Activated T-cell treated with anti-CD3 and anti-CD28 coated beads, Interleukin-2, amount 50 U/mL, for 72 hours (primary cell): ENCODE results near the gene TBCD. TPM values are rescaled to one million over a fixed set of nuclear protein-coding genes. Genes with fewer than 3 reads are reported as not detected.
A peak's percentile ranks its signal among the peaks of the same experiment; 100 is the strongest.
"Not testable (repeated sequence)": the region's sequence is repeated elsewhere in the genome, so short reads cannot be mapped to it uniquely, and the experiment has no call there.

ENCODE experiments used
- ATAC-seq, 2 donors: fragments of 150-1000 bp; cut with Tn5 transposase; replicated peaks in 1 of 2; 2 replicates each; pipeline ENCODE4 v1.10.0; 2021; ENCODE audit warnings: moderate library complexity in 2 of 2, mild to moderate bottlenecking in 1 of 2
- DNase-seq, 2 donors: peaks; one replicate each; pipeline ENCODE4 v3.0.0; 2021 to 2022; ENCODE audit warnings: mixed read lengths in 1 of 2
- H3K27ac Mint-ChIP-seq: one replicate; pipeline ENCODE4 v1.8.0; 2022; ENCODE audit warnings: mild to moderate bottlenecking, moderate library complexity, mixed read lengths
- H3K27me3 Mint-ChIP-seq: one replicate; pipeline ENCODE4 v1.8.0; 2022; ENCODE audit warnings: low read depth, mixed read lengths
- H3K36me3 Mint-ChIP-seq, 2 donors: one replicate each; pipeline ENCODE4 v1.8.0; 2022; ENCODE audit warnings: mixed read lengths in 2 of 2, mild to moderate bottlenecking in 1 of 2; ENCODE audit not compliant: insufficient read depth in 2 of 2
- H3K4me1 Mint-ChIP-seq: one replicate; pipeline ENCODE4 v1.8.0; 2022; ENCODE audit warnings: low read depth, mixed read lengths
- H3K4me3 Mint-ChIP-seq, 2 donors: one replicate each; pipeline ENCODE4 v1.8.0; 2022; ENCODE audit warnings: mild to moderate bottlenecking in 2 of 2, mixed read lengths in 2 of 2, moderate library complexity in 2 of 2
- H3K9me3 Mint-ChIP-seq, 2 donors: one replicate each; pipeline ENCODE4 v1.8.0; 2022; ENCODE audit warnings: mixed read lengths in 2 of 2
- total RNA-seq, 2 donors: library from RNA; stranded (reverse); gene quantifications; one replicate each; pipeline ENCODE4 v1.2.3, GENCODE V29; 2022

TBCD gene
- total RNA-seq, 2 donors from 2014 or later, result 112 to 134 TPM

- no peak overlapping the region for H3K4me3 Mint-ChIP-seq
- DNase-seq (peak; percentile 83 to 90), ATAC-seq (peak; percentile 99 to 100)
- H3K27ac Mint-ChIP-seq, result no peak overlapping the region
- no peaks in the 10 kb centered on the region for H3K9me3 Mint-ChIP-seq
- no peaks in the 10 kb centered on the region for H3K27me3 Mint-ChIP-seq
- no peaks in the 10 kb centered on the region for H3K4me1 Mint-ChIP-seq
- peaks cover 1 to 3% of the 10 kb centered on the region in 2 donors for H3K36me3 Mint-ChIP-seq
These were observed 30.0 kb downstream of the TBCD start for GRCh38 chr17:82781894-82782274.

GRCh38 chr17:82782657-82783207, 30.9 kb downstream of the TBCD start:
- DNase-seq (no peak), ATAC-seq (no peak)
- Mint-ChIP-seq H3K27me3 (no peaks in the 10 kb centered on the region), H3K4me1 (no peaks in the 10 kb centered on the region), H3K27ac (no peak overlapping the region), H3K9me3 (no peaks in the 10 kb centered on the region), H3K4me3 (no peak overlapping the region), H3K36me3 (peaks cover 1 to 3% of the 10 kb centered on the region in 2 donors)

- H3K4me3 Mint-ChIP-seq, result no peak overlapping the region
- no peaks in the 10 kb centered on the region for H3K27me3 Mint-ChIP-seq
- H3K36me3 Mint-ChIP-seq, result peaks cover 3% of the 10 kb centered on the region in 2 donors
- H3K4me1 Mint-ChIP-seq, result no peaks in the 10 kb centered on the region
- no peaks in the 10 kb centered on the region for H3K9me3 Mint-ChIP-seq
- ATAC-seq (no peak), DNase-seq (no peak)
- no peak overlapping the region for H3K27ac Mint-ChIP-seq
These were observed 31.6 kb downstream of the TBCD start for GRCh38 chr17:82783498-82783897.

- not testable (repeated sequence) for H3K4me1 Mint-ChIP-seq, H3K36me3 Mint-ChIP-seq, H3K9me3 Mint-ChIP-seq, ATAC-seq, DNase-seq, H3K27ac Mint-ChIP-seq, H3K27me3 Mint-ChIP-seq, H3K4me3 Mint-ChIP-seq
These were observed 33.7 kb downstream of the TBCD start for GRCh38 chr17:82785581-82785980.

- no peak overlapping the region for H3K4me3 Mint-ChIP-seq
- DNase-seq, result no peak
- no peaks in the 10 kb centered on the region for H3K4me1 Mint-ChIP-seq
- no peak for ATAC-seq
- no peaks in the 10 kb centered on the region for H3K9me3 Mint-ChIP-seq
- no peaks in the 10 kb centered on the region for H3K27me3 Mint-ChIP-seq
- H3K36me3 Mint-ChIP-seq, result peaks cover 3 to 5% of the 10 kb centered on the region in 2 donors
- H3K27ac Mint-ChIP-seq, result no peak overlapping the region
These were observed 34.6 kb downstream of the TBCD start for GRCh38 chr17:82786427-82786826.

GRCh38 chr17:82787081-82787848, 35.4 kb downstream of the TBCD start:
- Mint-ChIP-seq H3K4me1 (no peaks in the 10 kb centered on the region), H3K27me3 (no peaks in the 10 kb centered on the region), H3K27ac (no peak overlapping the region), H3K9me3 (no peaks in the 10 kb centered on the region), H3K36me3 (peaks cover 3 to 6% of the 10 kb centered on the region in 2 donors), H3K4me3 (no peak overlapping the region)
- ATAC-seq, result no peak
- no peak for DNase-seq

- H3K4me3 Mint-ChIP-seq, result no peak overlapping the region
- H3K27ac Mint-ChIP-seq, result peak overlapping the region; percentile 2
- H3K9me3 Mint-ChIP-seq, result no peaks in the 10 kb centered on the region
- H3K36me3 Mint-ChIP-seq, result peaks cover 0 to 5% of the 10 kb centered on the region in 2 donors
- ATAC-seq, result no peak
- no peaks in the 10 kb centered on the region for H3K4me1 Mint-ChIP-seq
- no peaks in the 10 kb centered on the region for H3K27me3 Mint-ChIP-seq
- DNase-seq, result no peak
These were observed 36.5 kb downstream of the TBCD start for GRCh38 chr17:82788206-82789001.

- no peak overlapping the region for H3K4me3 Mint-ChIP-seq
- ATAC-seq, result no peak
- DNase-seq, result no peak
These were observed 37.3 kb downstream of the TBCD start for GRCh38 chr17:82789051-82789592.

GRCh38 chr17:82789806-82790205, 37.9 kb downstream of the TBCD start:
- H3K36me3 Mint-ChIP-seq, result peaks cover 0 to 5% of the 10 kb centered on the region in 2 donors
- H3K27ac Mint-ChIP-seq, result no peak overlapping the region
- no peaks in the 10 kb centered on the region for H3K9me3 Mint-ChIP-seq
- no peak overlapping the region for H3K4me3 Mint-ChIP-seq
- ATAC-seq (no peak), DNase-seq (no peak)
- no peaks in the 10 kb centered on the region for H3K27me3 Mint-ChIP-seq
- no peaks in the 10 kb centered on the region for H3K4me1 Mint-ChIP-seq

More at GRCh38 chr17:82789051-82789592, 37.3 kb downstream of the TBCD start:
- Mint-ChIP-seq H3K4me1 (no peaks in the 10 kb centered on the region), H3K9me3 (no peaks in the 10 kb centered on the region), H3K36me3 (peaks cover 0 to 5% of the 10 kb centered on the region in 2 donors), H3K27ac (no peak overlapping the region), H3K27me3 (no peaks in the 10 kb centered on the region)

GRCh38 chr17:82790391-82790790, 38.5 kb downstream of the TBCD start:
- no peaks in the 10 kb centered on the region for H3K27me3 Mint-ChIP-seq
- no peaks in the 10 kb centered on the region for H3K9me3 Mint-ChIP-seq
- H3K4me3 Mint-ChIP-seq, result no peak overlapping the region
- no peaks in the 10 kb centered on the region for H3K4me1 Mint-ChIP-seq
- no peak overlapping the region for H3K27ac Mint-ChIP-seq
- ATAC-seq (no peak), DNase-seq (no peak)
- H3K36me3 Mint-ChIP-seq, result peaks cover 0 to 5% of the 10 kb centered on the region in 2 donors

- Mint-ChIP-seq H3K4me1 (no peaks in the 10 kb centered on the region), H3K9me3 (no peaks in the 10 kb centered on the region), H3K4me3 (no peak overlapping the region), H3K27me3 (no peaks in the 10 kb centered on the region), H3K27ac (no peak overlapping the region), H3K36me3 (peaks cover 0 to 5% of the 10 kb centered on the region in 2 donors)
- no peak for ATAC-seq
- no peak for DNase-seq
These were observed 39.7 kb downstream of the TBCD start for GRCh38 chr17:82791532-82791931.

GRCh38 chr17:82793974-82794630, 42.2 kb downstream of the TBCD start:
- DNase-seq (no peak), ATAC-seq (no peak)
- Mint-ChIP-seq H3K9me3 (no peaks in the 10 kb centered on the region), H3K4me3 (no peak overlapping the region), H3K36me3 (peaks cover 0 to 3% of the 10 kb centered on the region in 2 donors), H3K27me3 (no peaks in the 10 kb centered on the region), H3K4me1 (no peaks in the 10 kb centered on the region), H3K27ac (no peak overlapping the region)
